Measurements from ENCODE around the gene PHLDB2.

PHLDB2 gene

GRCh38 chr3:112001526-112001925 is 142.5 kb downstream of the PHLDB2 start:
- Histone ChIP-seq H3K9ac (ENCODE audit: low read depth, low read length) (no peak overlapping the region), H3K9me3 (replicated peaks; ENCODE audit: low read length) (no peaks in the 10 kb centered on the region), H3K36me3 (ENCODE audit: insufficient read depth, low read length) (no peaks in the 10 kb centered on the region), H3K4me3 (ENCODE audit: low read length) (no peak overlapping the region), H3K4me1 (ENCODE audit: control insufficient read depth, insufficient read depth, low read length) (peaks cover 36% of the 10 kb centered on the region), H3K4me2 (ENCODE audit: low read length) (no peak overlapping the region), H3K27me3 (ENCODE audit: control insufficient read depth, insufficient read depth, low read length) (peaks cover 3% of the 10 kb centered on the region)

GRCh38 chr3:112002096-112002971 is 143.3 kb downstream of the PHLDB2 start:
- Histone ChIP-seq H3K9ac (ENCODE audit: low read depth, low read length) (no peak overlapping the region), H3K4me1 (ENCODE audit: control insufficient read depth, insufficient read depth, low read length) (peaks cover 36% of the 10 kb centered on the region), H3K4me3 (ENCODE audit: low read length) (no peak overlapping the region)

GRCh38 chr3:112003321-112004080 is 144.4 kb downstream of the PHLDB2 start:
- no peaks in the 10 kb centered on the region for H3K36me3 ChIP-seq (ENCODE audit: insufficient read depth, low read length)
- no peak overlapping the region for H3K9ac ChIP-seq (ENCODE audit: low read depth, low read length)
- no peak overlapping the region for H3K4me3 ChIP-seq (ENCODE audit: low read length)
- peaks cover 3% of the 10 kb centered on the region for H3K27me3 ChIP-seq (ENCODE audit: control insufficient read depth, insufficient read depth, low read length)
- peaks cover 35% of the 10 kb centered on the region for H3K4me1 ChIP-seq (ENCODE audit: control insufficient read depth, insufficient read depth, low read length)
- H3K9me3 ChIP-seq (replicated peaks; ENCODE audit: low read length) = no peaks in the 10 kb centered on the region
- H3K4me2 ChIP-seq (ENCODE audit: low read length) = no peak overlapping the region

More at GRCh38 chr3:112002096-112002971, 143.3 kb downstream of the PHLDB2 start:
- Histone ChIP-seq H3K4me2 (ENCODE audit: low read length) (peak overlapping the region; percentile 49), H3K36me3 (ENCODE audit: insufficient read depth, low read length) (no peaks in the 10 kb centered on the region), H3K9me3 (replicated peaks; ENCODE audit: low read length) (no peaks in the 10 kb centered on the region), H3K27me3 (ENCODE audit: control insufficient read depth, insufficient read depth, low read length) (peaks cover 3% of the 10 kb centered on the region)

GRCh38 chr3:112004187-112004586 is 145.1 kb downstream of the PHLDB2 start:
- no peaks in the 10 kb centered on the region for H3K27me3 ChIP-seq (ENCODE audit: control insufficient read depth, insufficient read depth, low read length)
- H3K9me3 ChIP-seq (replicated peaks; ENCODE audit: low read length) = no peaks in the 10 kb centered on the region
- H3K4me1 ChIP-seq (ENCODE audit: control insufficient read depth, insufficient read depth, low read length) = peaks cover 28% of the 10 kb centered on the region
- H3K9ac ChIP-seq (ENCODE audit: low read depth, low read length) = no peak overlapping the region
- H3K4me3 ChIP-seq (ENCODE audit: low read length) = no peak overlapping the region
- no peak overlapping the region for H3K4me2 ChIP-seq (ENCODE audit: low read length)
- H3K36me3 ChIP-seq (ENCODE audit: insufficient read depth, low read length) = no peaks in the 10 kb centered on the region

GRCh38 chr3:112004669-112005068 is 145.6 kb downstream of the PHLDB2 start:
- Histone ChIP-seq H3K9me3 (replicated peaks; ENCODE audit: low read length) (no peaks in the 10 kb centered on the region), H3K4me1 (ENCODE audit: control insufficient read depth, insufficient read depth, low read length) (peaks cover 25% of the 10 kb centered on the region), H3K36me3 (ENCODE audit: insufficient read depth, low read length) (no peaks in the 10 kb centered on the region), H3K4me3 (ENCODE audit: low read length) (no peak overlapping the region), H3K9ac (ENCODE audit: low read depth, low read length) (no peak overlapping the region), H3K4me2 (ENCODE audit: low read length) (no peak overlapping the region), H3K27me3 (ENCODE audit: control insufficient read depth, insufficient read depth, low read length) (no peaks in the 10 kb centered on the region)

GRCh38 chr3:112005091-112005672 is 146.1 kb downstream of the PHLDB2 start:
- Histone ChIP-seq H3K27me3 (ENCODE audit: control insufficient read depth, insufficient read depth, low read length) (no peaks in the 10 kb centered on the region), H3K9me3 (replicated peaks; ENCODE audit: low read length) (no peaks in the 10 kb centered on the region), H3K36me3 (ENCODE audit: insufficient read depth, low read length) (no peaks in the 10 kb centered on the region), H3K9ac (ENCODE audit: low read depth, low read length) (no peak overlapping the region), H3K4me1 (ENCODE audit: control insufficient read depth, insufficient read depth, low read length) (peaks cover 25% of the 10 kb centered on the region), H3K4me2 (ENCODE audit: low read length) (no peak overlapping the region), H3K4me3 (ENCODE audit: low read length) (no peak overlapping the region)

- no peak overlapping the region for H3K9ac ChIP-seq (ENCODE audit: low read depth, low read length)
- H3K27me3 ChIP-seq (ENCODE audit: control insufficient read depth, insufficient read depth, low read length) = no peaks in the 10 kb centered on the region
- H3K4me1 ChIP-seq (ENCODE audit: control insufficient read depth, insufficient read depth, low read length) = peaks cover 16% of the 10 kb centered on the region
- H3K4me3 ChIP-seq (ENCODE audit: low read length) = no peak overlapping the region
- H3K4me2 ChIP-seq (ENCODE audit: low read length) = no peak overlapping the region
- no peaks in the 10 kb centered on the region for H3K9me3 ChIP-seq (replicated peaks; ENCODE audit: low read length)
- no peaks in the 10 kb centered on the region for H3K36me3 ChIP-seq (ENCODE audit: insufficient read depth, low read length)
These were observed 148.6 kb downstream of the PHLDB2 start for GRCh38 chr3:112007633-112008032.

- Histone ChIP-seq H3K4me1 (ENCODE audit: control insufficient read depth, insufficient read depth, low read length) (peaks cover 8% of the 10 kb centered on the region), H3K4me2 (ENCODE audit: low read length) (no peak overlapping the region), H3K9ac (ENCODE audit: low read depth, low read length) (no peak overlapping the region), H3K4me3 (ENCODE audit: low read length) (no peak overlapping the region), H3K27me3 (ENCODE audit: control insufficient read depth, insufficient read depth, low read length) (no peaks in the 10 kb centered on the region), H3K9me3 (replicated peaks; ENCODE audit: low read length) (no peaks in the 10 kb centered on the region), H3K36me3 (ENCODE audit: insufficient read depth, low read length) (no peaks in the 10 kb centered on the region)
These were observed 150.6 kb downstream of the PHLDB2 start for GRCh38 chr3:112009670-112010069.

GRCh38 chr3:112010636-112011035 is 151.6 kb downstream of the PHLDB2 start:
- Histone ChIP-seq H3K9ac (ENCODE audit: low read depth, low read length) (no peak overlapping the region), H3K4me2 (ENCODE audit: low read length) (no peak overlapping the region), H3K4me3 (ENCODE audit: low read length) (no peak overlapping the region), H3K36me3 (ENCODE audit: insufficient read depth, low read length) (no peaks in the 10 kb centered on the region), H3K4me1 (ENCODE audit: control insufficient read depth, insufficient read depth, low read length) (no peaks in the 10 kb centered on the region), H3K9me3 (replicated peaks; ENCODE audit: low read length) (no peaks in the 10 kb centered on the region), H3K27me3 (ENCODE audit: control insufficient read depth, insufficient read depth, low read length) (no peaks in the 10 kb centered on the region)

GRCh38 chr3:112011376-112011940 is 152.4 kb downstream of the PHLDB2 start:
- Histone ChIP-seq H3K4me2 (ENCODE audit: low read length) (no peak overlapping the region), H3K4me3 (ENCODE audit: low read length) (no peak overlapping the region), H3K36me3 (ENCODE audit: insufficient read depth, low read length) (no peaks in the 10 kb centered on the region), H3K27me3 (ENCODE audit: control insufficient read depth, insufficient read depth, low read length) (no peaks in the 10 kb centered on the region), H3K9me3 (replicated peaks; ENCODE audit: low read length) (no peaks in the 10 kb centered on the region), H3K9ac (ENCODE audit: low read depth, low read length) (no peak overlapping the region), H3K4me1 (ENCODE audit: control insufficient read depth, insufficient read depth, low read length) (no peaks in the 10 kb centered on the region)
